KBM-7 (cell line): ENCODE results near the gene HNRNPCL2.
"Not testable (repeated sequence)": the region's sequence is repeated elsewhere in the genome, so short reads cannot be mapped to it uniquely, and the experiment has no call there.

ENCODE experiments used
- DNase-seq: peaks from one replicate; pipeline ENCODE4 v3.0.0-alpha.2; 2015
- in situ Hi-C: fragments of 300-500 bp; cut with MboI; formaldehyde crosslinking; loops from 2 replicates; pipeline ENCODE4 v1.14.3; 2020; ENCODE audit warnings: low sequenced_read_pairs, low pct_unique_long_range_greater_than_20kb, mixed read lengths

HNRNPCL2 gene

GRCh38 chr1:13116754-13117153 is at the start of gene HNRNPCL2:
Gene HNRNPCL2 (minus strand): TSS chr1:13116854. CDS start chr1:13116400, 454 bp downstream.
- DNase-seq, in situ Hi-C loops: not testable (repeated sequence)

GRCh38 chr1:13165531-13165930 is 48.9 kb upstream of the HNRNPCL2 start, which contains the start of gene HNRNPCL4:
Gene HNRNPCL4 (minus strand): TSS chr1:13165631. CDS start chr1:13165467, 164 bp downstream.
- DNase-seq, in situ Hi-C loops: not testable (repeated sequence)

GRCh38 chr1:13155909-13156308 is 39.3 kb upstream of the HNRNPCL2 start, which contains the start of gene PRAMEF26:
Gene PRAMEF26 (minus strand): TSS chr1:13156009. CDS start chr1:13153095, 2,914 bp downstream.
- in situ Hi-C loops, DNase-seq: not testable (repeated sequence)

- DNase-seq, in situ Hi-C loops: not testable (repeated sequence)
Measured at GRCh38 chr1:13070474-13070873, 46.2 kb downstream of the HNRNPCL2 start, which contains the start of gene PRAMEF25. Gene PRAMEF25 (plus strand): TSS chr1:13070774. CDS start chr1:13073694, 2,920 bp downstream.
